Right lobe of liver (tissue), 6 donors: ENCODE results near the gene ALPL. TPM values are rescaled to one million over a fixed set of nuclear protein-coding genes. Genes with fewer than 3 reads are reported as not detected.

ENCODE experiments used
- ATAC-seq, 4 donors: fragments of 200-7000 bp; cut with Tn5 transposase; one replicate each; pipeline ENCODE4 v1.9.1; 2020; ENCODE audit warnings: mild to moderate bottlenecking in 4 of 4, moderate library complexity in 4 of 4
- DNase-seq, 3 donors: peaks; one replicate each; pipeline ENCODE4 v3.0.0-alpha.2; 2020
- H3K27ac ChIP-seq, 3 donors: fragments of 200-600 bp; one replicate each; pipeline ENCODE4 v1.8.0; 2022
- H3K27me3 ChIP-seq, 2 donors: fragments of 200-600 bp; one replicate each; pipeline ENCODE4 v1.8.0; 2022
- H3K36me3 ChIP-seq, 4 donors: fragments of 200-600 bp; sonication (generic) in 1 of 4; one replicate each; pipeline versions ENCODE4 v1.5.1 to v1.8.0; 2017 to 2022; ENCODE audit warnings: control low read depth in 1 of 4
- H3K4me1 ChIP-seq, 4 donors: fragments of 200-600 bp; sonication (generic) in 1 of 4; one replicate each; pipeline versions ENCODE4 v1.5.1 to v1.8.0; 2017 to 2022; ENCODE audit warnings: control low read depth in 1 of 4
- H3K4me3 ChIP-seq, 3 donors: fragments of 200-600 bp; one replicate each; pipeline ENCODE4 v1.8.0; 2022
- H3K9me3 ChIP-seq, 4 donors: fragments of 200-600 bp; sonication (generic) in 1 of 4; one replicate each; pipeline versions ENCODE4 v1.5.1 to v1.8.0; 2017 to 2022; ENCODE audit warnings: control low read depth in 1 of 4
- POLR2A ChIP-seq: fragments of 450-650 bp; IDR thresholded peaks from one replicate; pipeline ENCODE4 v1.6.1; 2017; ENCODE audit warnings: antibody characterized with exemption, mild to moderate bottlenecking
- WGBS: methylation state at CpG from one replicate; pipeline ENCODE4 v1.1.6; 2018; ENCODE audit warnings: low coverage, low lambda C conversion rate; ENCODE audit not compliant: insufficient coverage; ENCODE audit errors: missing lambda C conversion rate; 5-methylcytosine and 5-hydroxymethylcytosine counted together
- intact Hi-C, 2 donors: fragments of 100-400 bp; cut with DNase I; formaldehyde crosslinking; loops; one replicate each; pipeline versions ENCODE4 v1.11.2 to v1.14.1; 2022
- total RNA-seq, 6 experiments: library from RNA; depleted of rRNA in 2 of 6; stranded (reverse); fragments of >200 nt in 2 of 6; fragmentation: NEBNext Ultra II Directional in 3 of 6; extraction: Animal tissue kit (Norgen Biotek cat#: 25700) in 3 of 6; gene quantifications; one replicate each; pipeline versions ENCODE4 v1.1.0 to v1.2.4, GENCODE V29; 2016 to 2023
- TF ChIP-seq, protein P1 (sequence below), 4 donors: fragments of 200-600 bp in 3 of 4; fragments of 450-650 bp in 1 of 4; IDR thresholded peaks; one replicate each; pipeline versions ENCODE4 v1.5.1 to v1.8.0; 2016 to 2022; ENCODE audit warnings: antibody characterized with exemption in 4 of 4, mild to moderate bottlenecking in 2 of 4
- donor health status: DM: no; HTN: yes; CAD: no.
- donor health status: DM: no; HTN: no; CAD: no.
- donor health status: DM: no; HTN: no; CAD: no.
- donor health status: DM: no; HTN: yes; CAD: no.
- donor health status: DM: no; HTN: yes; CAD: no.

Gene ALPL
- total RNA-seq, 6 experiments from 2014 or later, result 23.2 to 81.5 (median 48.1) TPM

DNA sequence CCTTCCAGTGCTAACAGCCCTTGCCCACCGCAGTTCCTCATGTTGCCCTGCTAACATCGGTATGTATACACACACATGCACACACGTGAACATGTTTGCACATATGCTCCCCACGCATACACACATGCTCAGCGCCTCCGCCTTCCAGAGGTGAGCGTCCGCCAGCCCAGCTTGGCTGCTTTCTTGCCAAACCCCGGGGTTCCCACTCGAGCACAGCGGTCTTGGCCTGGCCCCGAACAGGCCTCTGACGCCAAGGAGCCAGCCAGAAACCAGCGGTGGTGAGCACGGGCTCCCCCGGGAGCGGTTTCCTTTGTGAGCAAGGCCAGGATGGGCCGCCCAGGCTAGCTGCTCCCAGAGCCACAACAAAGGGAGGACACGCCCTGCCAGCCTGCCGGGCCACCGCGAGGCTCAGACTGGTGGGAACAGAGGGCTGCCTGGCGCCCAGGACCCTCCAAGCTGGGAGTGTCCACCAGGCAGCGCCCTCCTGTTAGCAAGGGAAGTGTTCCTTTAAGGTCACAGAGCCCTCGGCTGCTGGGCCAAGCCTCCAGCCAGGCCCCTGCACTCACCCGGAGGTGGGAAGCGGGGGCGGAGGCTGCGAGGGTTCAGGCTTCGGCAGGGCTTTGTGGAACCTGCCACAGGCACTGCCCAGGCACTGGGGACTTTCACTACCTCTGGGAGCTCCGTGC, 65.4 kb downstream of the ALPL start:
- TF ChIP-seq POLR2A, result no peak
- TF ChIP-seq, protein P1, sequence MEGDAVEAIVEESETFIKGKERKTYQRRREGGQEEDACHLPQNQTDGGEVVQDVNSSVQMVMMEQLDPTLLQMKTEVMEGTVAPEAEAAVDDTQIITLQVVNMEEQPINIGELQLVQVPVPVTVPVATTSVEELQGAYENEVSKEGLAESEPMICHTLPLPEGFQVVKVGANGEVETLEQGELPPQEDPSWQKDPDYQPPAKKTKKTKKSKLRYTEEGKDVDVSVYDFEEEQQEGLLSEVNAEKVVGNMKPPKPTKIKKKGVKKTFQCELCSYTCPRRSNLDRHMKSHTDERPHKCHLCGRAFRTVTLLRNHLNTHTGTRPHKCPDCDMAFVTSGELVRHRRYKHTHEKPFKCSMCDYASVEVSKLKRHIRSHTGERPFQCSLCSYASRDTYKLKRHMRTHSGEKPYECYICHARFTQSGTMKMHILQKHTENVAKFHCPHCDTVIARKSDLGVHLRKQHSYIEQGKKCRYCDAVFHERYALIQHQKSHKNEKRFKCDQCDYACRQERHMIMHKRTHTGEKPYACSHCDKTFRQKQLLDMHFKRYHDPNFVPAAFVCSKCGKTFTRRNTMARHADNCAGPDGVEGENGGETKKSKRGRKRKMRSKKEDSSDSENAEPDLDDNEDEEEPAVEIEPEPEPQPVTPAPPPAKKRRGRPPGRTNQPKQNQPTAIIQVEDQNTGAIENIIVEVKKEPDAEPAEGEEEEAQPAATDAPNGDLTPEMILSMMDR (IDR thresholded peaks at IDR 0.05), result no peak
- ATAC-seq, result peak; percentile 8 to 26 (median 20)
- Histone ChIP-seq H3K27ac (no peak overlapping the region), H3K4me1 (peaks cover 0 to 15% (median 5%) of the 10 kb centered on the region in 4 donors), H3K9me3 (no peaks in the 10 kb centered on the region), H3K4me3 (no peak overlapping the region), H3K36me3 (no peaks in the 10 kb centered on the region), H3K27me3 (no peaks in the 10 kb centered on the region)
- DNase-seq, result no peak
- WGBS, result 33% methylated on average over 8 of the region's 31 CpGs
- intact Hi-C loops, result loop anchor here (5.0 to 10.0 kb wide), 2 partner anchors 60 to 62 kb away; no protein-coding TSS in a partner anchor

- TF ChIP-seq POLR2A, result no peak
- TF ChIP-seq, protein P1 (IDR thresholded peaks at IDR 0.05), result no peak
- DNase-seq, result no peak
- Histone ChIP-seq H3K27me3 (no peaks in the 10 kb centered on the region), H3K4me3 (no peak overlapping the region), H3K36me3 (no peaks in the 10 kb centered on the region), H3K27ac (no peak overlapping the region), H3K9me3 (no peaks in the 10 kb centered on the region), H3K4me1 (peaks cover 0 to 8% (median under 1%) of the 10 kb centered on the region in 4 donors)
- intact Hi-C loops, result loop anchor here in 1 of 2 donors (10.0 kb wide), 1 partner anchor 61 kb away; no protein-coding TSS in a partner anchor
- no peak for ATAC-seq
- 91% methylated on average over 5 of the region's 18 CpGs for WGBS
Measured at GRCh38 chr1:21575351-21575942, 66.2 kb downstream of the ALPL start.

- intact Hi-C loops, result loop anchor here in 1 of 2 donors (10.0 kb wide), 1 partner anchor 61 kb away; no protein-coding TSS in a partner anchor
Measured at GRCh38 chr1:21576031-21576797, 67.0 kb downstream of the ALPL start.

GRCh38 chr1:21576798-21577187, 67.6 kb downstream of the ALPL start:
- ATAC-seq (no peak), DNase-seq (no peak)
- intact Hi-C loops, result loop anchor here in 1 of 2 donors (10.0 kb wide), 1 partner anchor 62 kb away; no protein-coding TSS in a partner anchor
- Histone ChIP-seq H3K36me3 (no peaks in the 10 kb centered on the region), H3K9me3 (no peaks in the 10 kb centered on the region), H3K4me3 (no peak overlapping the region), H3K27ac (no peak overlapping the region), H3K27me3 (no peaks in the 10 kb centered on the region), H3K4me1 (peaks cover 0 to 4% (median 0%) of the 10 kb centered on the region in 4 donors)
- 69% methylated on average over 5 of the region's 5 CpGs for WGBS
- no peak for TF ChIP-seq POLR2A
- TF ChIP-seq, protein P1 (IDR thresholded peaks at IDR 0.05), result no peak

More at GRCh38 chr1:21576031-21576797, 67.0 kb downstream of the ALPL start:
- Histone ChIP-seq H3K27ac (no peak overlapping the region), H3K27me3 (no peaks in the 10 kb centered on the region), H3K4me1 (peaks cover 0 to 4% (median 0%) of the 10 kb centered on the region in 4 donors), H3K36me3 (no peaks in the 10 kb centered on the region), H3K9me3 (no peaks in the 10 kb centered on the region), H3K4me3 (no peak overlapping the region)
- TF ChIP-seq, protein P1 (IDR thresholded peaks at IDR 0.05), result no peak
- no peak for TF ChIP-seq POLR2A
- no peak for DNase-seq
- ATAC-seq, result no peak
- 94% methylated on average over 4 of the region's 7 CpGs for WGBS
